GM12872 (cell line): Measurements from ENCODE around the gene TRAPPC3L.

ENCODE experiments used
- TF ChIP-seq, protein P1 (sequence below): IDR thresholded peaks from 3 replicates; pipeline ENCODE4 v1.5.1; 2011; ENCODE audit warnings: low read depth, mild to moderate bottlenecking, low read length, moderate library complexity; ENCODE audit not compliant: insufficient read depth

Gene TRAPPC3L

DNA sequence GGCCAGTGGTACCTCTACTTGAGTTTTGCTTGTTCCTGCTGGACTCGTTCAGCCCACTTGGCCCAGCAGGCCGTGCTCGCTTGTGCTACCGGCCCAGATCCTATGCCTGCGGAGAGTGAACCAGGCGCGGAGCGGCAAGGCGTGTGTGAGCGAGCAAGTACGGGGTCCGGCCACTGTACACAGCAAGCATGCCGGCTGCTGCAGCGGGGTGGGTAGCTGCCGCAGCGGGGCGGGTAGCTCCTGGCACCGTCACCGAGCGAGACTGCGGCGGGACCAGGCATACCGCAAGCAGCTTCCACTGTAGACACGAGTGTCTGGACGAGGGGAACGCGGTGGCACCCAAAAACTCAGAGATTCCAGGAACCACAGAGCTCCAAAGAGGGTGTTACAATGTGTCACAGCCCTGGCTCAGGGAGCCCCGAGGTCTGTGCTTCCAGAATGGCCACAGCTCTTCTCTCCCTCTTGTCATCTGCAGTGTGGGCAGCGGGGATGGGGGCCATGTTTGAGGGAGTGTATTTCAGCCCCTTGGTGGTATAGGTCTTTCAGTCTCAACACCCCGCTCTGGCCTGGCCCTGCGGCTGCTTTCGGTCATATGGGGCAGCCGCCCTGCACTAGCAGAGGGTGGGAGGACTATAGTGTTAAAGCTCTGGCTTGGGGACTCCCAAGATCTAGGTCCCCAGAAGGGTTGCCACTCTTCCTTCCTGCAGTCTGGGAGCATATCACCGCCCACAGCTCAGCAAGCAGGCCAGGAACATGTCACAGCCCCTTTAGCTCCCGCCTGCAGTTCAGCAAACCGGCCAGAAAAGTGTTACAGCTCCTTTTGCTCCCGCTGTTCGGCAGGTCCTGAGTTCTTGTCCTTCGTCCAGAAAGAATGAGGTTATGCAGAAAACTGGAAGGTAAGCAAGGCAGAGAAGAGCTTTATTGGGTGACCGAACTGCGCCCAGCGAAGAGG lies 19.7 kb upstream of the TRAPPC3L start:
- TF ChIP-seq, protein P1, sequence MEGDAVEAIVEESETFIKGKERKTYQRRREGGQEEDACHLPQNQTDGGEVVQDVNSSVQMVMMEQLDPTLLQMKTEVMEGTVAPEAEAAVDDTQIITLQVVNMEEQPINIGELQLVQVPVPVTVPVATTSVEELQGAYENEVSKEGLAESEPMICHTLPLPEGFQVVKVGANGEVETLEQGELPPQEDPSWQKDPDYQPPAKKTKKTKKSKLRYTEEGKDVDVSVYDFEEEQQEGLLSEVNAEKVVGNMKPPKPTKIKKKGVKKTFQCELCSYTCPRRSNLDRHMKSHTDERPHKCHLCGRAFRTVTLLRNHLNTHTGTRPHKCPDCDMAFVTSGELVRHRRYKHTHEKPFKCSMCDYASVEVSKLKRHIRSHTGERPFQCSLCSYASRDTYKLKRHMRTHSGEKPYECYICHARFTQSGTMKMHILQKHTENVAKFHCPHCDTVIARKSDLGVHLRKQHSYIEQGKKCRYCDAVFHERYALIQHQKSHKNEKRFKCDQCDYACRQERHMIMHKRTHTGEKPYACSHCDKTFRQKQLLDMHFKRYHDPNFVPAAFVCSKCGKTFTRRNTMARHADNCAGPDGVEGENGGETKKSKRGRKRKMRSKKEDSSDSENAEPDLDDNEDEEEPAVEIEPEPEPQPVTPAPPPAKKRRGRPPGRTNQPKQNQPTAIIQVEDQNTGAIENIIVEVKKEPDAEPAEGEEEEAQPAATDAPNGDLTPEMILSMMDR, result no peak

GRCh38 chr6:116564311-116564710 lies 18.8 kb upstream of the TRAPPC3L start:
- TF ChIP-seq, protein P1, result no peak

DNA sequence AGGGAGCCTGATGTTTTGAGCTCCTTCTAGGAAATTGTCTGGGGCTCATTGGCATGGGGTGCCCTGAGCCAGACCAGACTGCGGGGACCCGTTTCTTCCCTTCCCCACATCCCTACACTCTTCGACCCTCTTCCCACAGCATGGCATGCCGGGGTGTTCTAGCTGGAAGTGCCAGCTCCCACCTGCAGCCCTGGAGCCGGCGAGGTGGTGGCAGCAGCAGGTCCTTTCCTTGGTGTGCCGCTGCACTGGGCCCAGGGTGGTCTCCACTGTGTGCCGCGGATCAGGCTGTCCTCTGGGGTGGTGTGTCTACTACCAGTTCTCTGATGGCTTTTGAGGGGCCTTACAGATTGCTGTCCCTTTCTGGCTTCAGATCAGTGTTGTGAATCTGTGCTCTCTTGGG lies 18.3 kb upstream of the TRAPPC3L start:
- TF ChIP-seq, protein P1, result no peak

GRCh38 chr6:116562614-116563013 lies 17.1 kb upstream of the TRAPPC3L start:
- TF ChIP-seq, protein P1, result no peak

GRCh38 chr6:116562019-116562403 lies 16.5 kb upstream of the TRAPPC3L start:
- TF ChIP-seq, protein P1, result no peak

GRCh38 chr6:116561377-116562018 lies 16.0 kb upstream of the TRAPPC3L start:
- TF ChIP-seq, protein P1, result peak; percentile 90

GRCh38 chr6:116560130-116560529 lies 14.6 kb upstream of the TRAPPC3L start:
- TF ChIP-seq, protein P1, result no peak
